ES-I3 (cell line): ENCODE data around the gene ZC3H12D.
"Not testable (repeated sequence)": the region's sequence is repeated elsewhere in the genome, so short reads cannot be mapped to it uniquely, and the experiment has no call there.

Source experiments
- H3K36me3 ChIP-seq: 2 replicates; pipeline ENCODE4 v1.6.1; 2013; ENCODE audit warnings: mild to moderate bottlenecking, low read length, control low read depth, moderate library complexity; ENCODE audit not compliant: insufficient read depth
- H3K4me1 ChIP-seq: 2 replicates; pipeline ENCODE4 v1.6.1; 2013; ENCODE audit warnings: mild to moderate bottlenecking, control low read depth, low read length; ENCODE audit not compliant: insufficient read depth
- H3K9ac ChIP-seq: 2 replicates; pipeline ENCODE4 v1.6.1; 2013; ENCODE audit warnings: low read depth, mild to moderate bottlenecking, low read length, moderate library complexity
- H3K9me3 ChIP-seq: 2 replicates; pipeline ENCODE4 v1.6.1; 2013; ENCODE audit warnings: mild to moderate bottlenecking, low read length, moderate library complexity; ENCODE audit not compliant: control insufficient read depth, insufficient read depth

ZC3H12D gene

DNA sequence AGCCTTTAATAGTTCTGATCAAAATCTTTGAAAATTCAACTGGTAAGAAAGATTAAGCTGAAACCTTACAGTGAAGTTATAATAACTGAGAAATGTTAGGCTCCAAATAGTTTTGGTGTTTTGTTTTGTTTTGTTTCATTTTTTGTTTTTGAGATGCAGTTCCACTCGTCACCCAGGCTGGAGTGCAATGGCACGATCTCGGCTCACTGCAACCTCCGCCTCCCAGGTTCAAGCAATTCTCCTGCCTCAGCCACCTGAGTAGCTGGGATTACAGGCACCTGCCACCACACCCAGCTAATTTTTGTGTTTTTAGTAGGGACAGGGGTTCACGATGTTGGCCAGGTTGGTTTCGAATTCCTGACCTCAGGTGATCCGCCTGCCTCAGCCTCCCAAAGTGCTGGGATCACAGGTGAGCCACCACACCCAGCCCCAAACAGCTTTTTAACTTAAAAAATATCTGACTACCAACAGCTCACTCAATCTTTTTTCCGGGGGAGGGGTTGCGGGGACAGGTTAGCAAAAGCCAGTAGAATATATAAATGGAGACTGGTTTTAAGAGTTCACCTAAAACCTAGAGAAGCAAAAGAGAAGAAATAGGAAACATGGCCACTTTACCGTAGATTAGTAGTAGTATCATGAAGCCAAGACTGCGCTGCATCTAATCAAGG, 10.7 kb upstream of the ZC3H12D start:
- H3K9me3 ChIP-seq, H3K36me3 ChIP-seq, H3K4me1 ChIP-seq, H3K9ac ChIP-seq: not testable (repeated sequence)

DNA sequence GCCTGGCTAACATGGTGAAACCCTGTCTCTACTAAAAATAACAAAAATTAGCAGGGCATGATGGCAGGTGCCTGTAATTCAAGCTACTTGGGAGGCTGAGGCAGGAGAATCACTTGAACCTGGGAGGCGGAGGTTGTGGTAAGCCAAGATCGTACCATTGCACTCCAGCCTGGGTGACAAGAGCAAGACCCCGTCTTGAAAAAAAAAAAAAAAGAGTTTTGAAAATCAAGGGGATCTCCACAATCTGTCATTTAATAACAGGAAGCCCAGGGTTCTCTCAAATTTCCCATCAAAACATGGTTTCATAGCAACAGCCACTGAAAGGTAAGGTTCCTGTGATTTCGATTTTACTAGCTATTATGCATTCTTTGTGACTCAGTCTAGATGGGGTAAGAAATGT, 10.0 kb upstream of the ZC3H12D start:
- not testable (repeated sequence) for H3K9ac ChIP-seq, H3K4me1 ChIP-seq, H3K36me3 ChIP-seq, H3K9me3 ChIP-seq

DNA sequence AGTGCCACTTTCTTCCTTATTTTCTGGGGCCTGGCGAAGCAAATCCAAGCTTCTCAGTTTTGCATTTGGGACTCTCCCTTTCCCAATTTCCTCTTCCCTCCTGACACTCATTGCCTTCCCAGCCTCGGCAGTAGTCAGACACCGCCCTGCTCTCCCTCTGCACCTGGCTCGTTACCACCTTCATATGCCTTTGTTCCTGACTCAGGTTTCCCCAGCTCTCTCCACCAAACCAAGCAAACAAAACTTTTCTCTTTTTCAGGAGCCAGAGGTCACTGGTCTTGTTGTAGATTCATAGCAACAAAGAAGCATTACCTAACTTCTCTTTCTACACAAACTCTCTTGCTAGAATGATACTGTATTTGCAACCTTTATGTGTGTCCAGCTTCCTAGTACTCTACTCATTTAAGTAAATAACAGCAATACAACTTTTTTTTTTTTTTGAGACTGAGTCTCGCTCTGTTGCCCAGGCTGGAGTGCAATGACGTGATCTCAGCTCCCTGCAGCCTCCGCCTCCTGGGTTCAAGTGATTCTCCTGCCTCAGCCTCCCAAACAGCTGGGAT, 9.0 kb upstream of the ZC3H12D start:
- no peak overlapping the region for H3K9ac ChIP-seq
- no peaks in the 10 kb centered on the region for H3K36me3 ChIP-seq
- no peaks in the 10 kb centered on the region for H3K4me1 ChIP-seq
- H3K9me3 ChIP-seq: no peaks in the 10 kb centered on the region

DNA sequence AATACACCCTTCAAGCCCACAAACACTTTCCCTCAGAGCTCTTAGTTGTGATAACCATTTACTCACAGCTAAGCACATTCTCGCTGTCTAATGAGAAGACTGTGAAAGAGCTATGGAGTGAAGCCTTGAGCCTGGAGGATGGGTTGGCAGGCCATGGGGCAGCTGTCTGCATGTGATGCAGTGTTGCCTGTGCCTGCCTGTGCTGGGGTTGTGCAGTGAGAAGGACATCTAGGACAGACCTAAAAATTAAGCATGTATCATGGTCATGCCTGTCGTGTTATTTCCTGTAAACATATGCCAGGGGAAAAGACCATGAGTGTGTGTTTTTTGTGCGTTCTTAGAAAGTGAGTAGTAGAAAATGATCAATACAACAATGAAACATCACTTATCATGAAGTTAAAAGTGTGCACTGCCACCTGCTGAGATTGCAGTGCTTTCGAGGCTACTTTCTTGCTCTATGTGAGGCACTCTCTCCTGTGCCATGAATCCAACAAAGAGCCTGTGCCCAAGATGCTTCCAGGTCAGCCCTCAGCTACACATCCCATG, 8.1 kb upstream of the ZC3H12D start:
- Histone ChIP-seq H3K9me3 (no peaks in the 10 kb centered on the region), H3K36me3 (no peaks in the 10 kb centered on the region), H3K9ac (no peak overlapping the region), H3K4me1 (no peaks in the 10 kb centered on the region)

DNA sequence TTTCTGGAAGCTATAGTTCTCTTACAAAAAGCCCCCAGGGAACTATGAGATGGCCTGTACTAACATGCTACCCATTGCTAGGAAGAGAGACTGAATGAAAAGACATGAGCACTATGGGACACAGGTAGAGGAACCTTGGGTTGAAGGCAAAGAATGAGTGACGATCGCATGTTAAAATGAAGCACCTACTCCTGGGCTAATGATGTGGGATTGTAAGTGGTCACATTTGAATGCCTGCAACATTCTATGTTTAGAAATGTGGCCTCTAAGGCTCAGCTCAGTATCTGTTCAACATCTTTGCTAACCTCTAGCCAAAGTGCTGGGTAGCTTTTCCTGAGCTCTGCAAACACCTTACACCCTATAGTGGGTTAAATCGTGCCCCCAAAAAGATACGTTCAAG, 5.2 kb upstream of the ZC3H12D start:
- Histone ChIP-seq H3K9ac (no peak overlapping the region), H3K9me3 (no peaks in the 10 kb centered on the region), H3K36me3 (no peaks in the 10 kb centered on the region), H3K4me1 (no peaks in the 10 kb centered on the region)

DNA sequence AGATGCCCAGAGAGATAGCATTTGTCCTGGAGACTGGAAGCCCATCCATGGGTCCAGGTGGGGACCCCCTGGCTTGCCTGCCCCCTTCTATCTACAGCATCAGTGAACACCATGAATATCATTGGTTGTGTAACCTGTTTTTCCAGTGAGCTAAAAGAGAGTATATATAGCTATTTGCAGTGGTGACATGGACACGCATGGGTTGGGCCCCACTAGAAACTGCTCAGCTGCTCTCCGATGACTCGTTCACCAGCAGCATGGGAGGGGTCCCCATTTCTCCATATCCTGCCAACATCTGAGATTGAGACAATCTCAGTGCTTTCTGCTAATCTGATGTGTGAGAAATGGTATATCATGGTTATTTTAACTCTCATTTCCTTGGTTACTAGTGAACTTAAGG, 4.0 kb upstream of the ZC3H12D start:
- H3K9me3 ChIP-seq: no peaks in the 10 kb centered on the region
- H3K9ac ChIP-seq: no peak overlapping the region
- H3K4me1 ChIP-seq: no peaks in the 10 kb centered on the region; the same call in 1 of the 2 replicates
- H3K36me3 ChIP-seq: no peaks in the 10 kb centered on the region

DNA sequence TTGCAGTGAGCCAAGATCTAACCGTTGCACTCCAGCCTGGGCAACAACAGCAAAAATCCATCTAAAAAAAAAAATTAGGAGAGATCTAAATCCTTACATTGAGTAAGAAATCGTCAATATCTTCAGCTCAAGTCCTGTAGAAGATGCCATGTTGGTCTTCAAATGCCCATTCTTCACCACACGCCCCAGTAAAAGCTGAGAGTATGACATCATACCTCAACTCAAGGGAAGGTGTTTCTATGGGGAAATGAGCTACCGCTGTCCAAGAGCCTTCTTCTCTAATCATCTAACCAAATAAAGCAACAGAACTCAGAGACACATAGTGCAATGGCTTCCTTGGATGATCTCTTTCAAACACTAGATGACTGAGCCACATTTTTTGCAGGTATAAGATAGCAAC, 2.5 kb upstream of the ZC3H12D start:
- no peaks in the 10 kb centered on the region for H3K9me3 ChIP-seq
- H3K36me3 ChIP-seq: no peaks in the 10 kb centered on the region
- no peaks in the 10 kb centered on the region; the same call in 1 of the 2 replicates for H3K4me1 ChIP-seq
- H3K9ac ChIP-seq: no peak overlapping the region

DNA sequence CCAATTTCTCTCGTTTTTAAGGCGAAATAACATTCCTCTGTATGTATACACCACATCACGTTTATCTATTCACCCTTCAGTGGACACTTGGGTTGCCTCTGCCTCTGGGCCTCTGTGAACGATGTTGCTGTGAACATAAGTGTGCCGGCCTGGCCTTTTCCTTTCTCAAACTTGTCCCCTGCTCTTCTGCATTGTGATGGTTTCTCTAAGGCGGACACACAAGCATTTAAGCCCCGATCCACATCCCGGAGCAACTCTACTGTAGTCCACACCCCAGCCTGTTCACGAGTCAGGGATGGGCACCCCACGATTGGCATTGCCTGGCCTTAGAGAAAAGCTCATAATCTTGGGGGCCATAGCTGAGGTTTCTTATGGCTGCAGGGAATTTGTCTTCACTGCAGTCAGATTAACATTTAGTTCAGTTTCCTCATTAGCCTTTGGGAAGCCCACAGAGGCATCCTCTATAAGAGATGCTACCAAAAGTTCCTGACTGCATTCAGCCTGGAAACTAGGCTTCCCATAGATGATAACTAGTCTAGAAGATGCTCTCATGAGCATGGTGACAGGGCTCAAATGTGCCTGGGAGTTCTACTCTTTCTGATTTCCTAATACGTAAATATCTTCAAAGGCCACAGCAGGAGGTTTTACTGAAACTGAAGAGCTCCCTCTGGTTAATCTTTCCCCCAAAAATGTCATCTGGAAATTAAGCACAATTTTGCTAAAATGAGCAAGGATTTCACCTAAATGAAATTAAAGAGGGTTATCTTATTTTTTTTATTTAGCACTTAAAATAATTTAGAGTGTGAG, 762 bp downstream of the ZC3H12D start:
- peaks cover 4% of the 10 kb centered on the region; the same call in 1 of the 2 replicates for H3K4me1 ChIP-seq
- no peaks in the 10 kb centered on the region for H3K36me3 ChIP-seq
- no peaks in the 10 kb centered on the region for H3K9me3 ChIP-seq
- no peak overlapping the region for H3K9ac ChIP-seq

DNA sequence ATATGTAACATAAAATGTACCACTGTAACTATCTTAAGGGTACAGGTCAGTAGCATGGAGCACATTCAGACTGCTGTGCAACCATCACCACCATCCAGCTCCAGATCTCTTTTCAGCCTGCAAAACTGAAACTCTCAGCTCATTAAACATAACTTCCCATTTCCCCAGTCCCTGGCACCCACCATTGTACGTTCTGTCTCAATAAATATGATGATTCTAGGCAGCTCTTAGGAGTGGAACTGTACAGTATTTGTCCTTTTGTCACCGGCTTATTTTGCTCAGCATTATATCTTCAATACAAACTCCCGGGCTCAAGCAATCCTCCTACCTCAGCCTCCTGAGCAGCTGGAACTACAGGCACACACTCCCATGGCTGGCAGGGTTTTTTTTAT, 1.5 kb downstream of the ZC3H12D start:
- Histone ChIP-seq H3K9ac (no peak overlapping the region), H3K9me3 (no peaks in the 10 kb centered on the region), H3K4me1 (peaks cover 4% of the 10 kb centered on the region; the same call in 1 of the 2 replicates), H3K36me3 (no peaks in the 10 kb centered on the region)

DNA sequence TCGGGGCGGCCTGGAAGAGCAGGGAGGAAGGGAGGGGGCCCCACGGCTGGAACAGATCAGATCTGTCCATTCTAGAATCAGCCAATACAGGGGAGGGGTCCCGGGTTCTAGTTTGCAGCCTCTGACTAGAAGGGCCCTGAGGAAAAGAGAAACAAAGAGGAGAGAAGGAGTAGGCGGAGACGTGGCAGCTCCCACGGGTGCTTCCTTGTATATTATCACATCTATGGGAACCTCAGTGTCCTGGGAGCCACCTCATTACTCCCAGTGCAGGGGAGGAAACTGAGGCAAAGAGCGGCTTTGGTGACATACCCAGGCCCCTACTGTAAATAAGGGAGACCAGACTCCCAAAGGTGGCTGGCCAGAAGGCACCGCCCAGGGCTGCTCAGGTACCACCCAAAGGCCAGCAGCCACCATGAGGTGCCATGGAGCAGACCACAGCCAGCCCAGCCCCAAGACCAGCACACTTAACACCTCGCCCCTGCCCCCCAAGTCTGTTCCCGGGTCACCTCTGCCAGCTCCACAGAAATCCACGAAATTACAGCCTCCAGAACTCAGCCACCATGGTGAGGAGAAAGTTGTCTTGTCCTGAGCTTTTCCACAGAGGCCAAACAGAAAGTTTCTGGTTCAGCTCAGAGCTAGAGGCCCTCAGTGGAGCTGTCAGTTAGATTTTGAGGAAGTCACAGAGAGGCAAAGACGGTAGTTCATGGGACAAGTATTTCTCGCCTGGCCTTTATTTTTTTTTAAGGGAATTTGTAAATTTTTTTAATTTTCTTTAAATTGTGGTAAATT, 2.1 kb downstream of the ZC3H12D start:
- no peak overlapping the region for H3K9ac ChIP-seq
- peaks cover 4% of the 10 kb centered on the region; the same call in 1 of the 2 replicates for H3K4me1 ChIP-seq
- no peaks in the 10 kb centered on the region for H3K36me3 ChIP-seq
- H3K9me3 ChIP-seq: no peaks in the 10 kb centered on the region

DNA sequence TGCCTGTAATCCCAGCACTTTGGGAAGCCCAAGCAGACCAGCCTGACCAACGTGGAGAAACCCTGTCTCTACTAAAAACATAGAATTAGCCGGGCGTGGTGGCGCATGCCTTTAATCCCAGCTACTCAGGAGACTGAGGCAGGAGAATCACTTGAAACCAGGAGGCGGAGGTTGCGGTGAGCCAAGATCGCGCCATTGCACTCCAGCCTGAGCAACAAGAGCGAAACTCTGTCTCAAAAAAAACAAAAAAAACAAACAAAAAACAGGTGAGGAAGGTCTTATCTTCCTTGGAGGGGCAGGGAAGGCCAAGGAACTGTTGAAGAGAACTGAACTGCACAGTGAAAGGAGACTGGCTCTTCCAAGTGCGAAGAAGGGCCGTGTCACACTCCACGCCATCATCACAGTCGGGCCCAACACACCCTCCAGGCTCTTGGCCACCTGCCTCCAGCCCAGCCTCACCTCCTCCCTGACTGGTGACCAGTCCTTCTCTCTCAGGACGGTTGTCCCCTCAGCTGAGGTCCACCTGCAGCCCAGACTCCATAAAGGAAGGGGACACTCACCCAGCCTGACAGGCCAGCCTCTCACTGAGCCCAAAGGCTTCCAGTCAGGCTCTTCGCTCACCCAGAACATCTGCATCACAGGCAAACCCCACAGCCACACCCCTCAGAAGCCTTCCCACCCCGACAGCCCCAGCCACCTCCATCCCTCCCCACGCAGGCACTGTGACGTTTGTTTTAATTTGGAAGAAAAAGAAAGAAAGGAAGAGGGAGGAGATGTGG, 4.1 kb downstream of the ZC3H12D start:
- Histone ChIP-seq H3K36me3 (no peaks in the 10 kb centered on the region), H3K9me3 (no peaks in the 10 kb centered on the region), H3K4me1 (peaks cover 4% of the 10 kb centered on the region; the same call in 1 of the 2 replicates), H3K9ac (no peak overlapping the region)

DNA sequence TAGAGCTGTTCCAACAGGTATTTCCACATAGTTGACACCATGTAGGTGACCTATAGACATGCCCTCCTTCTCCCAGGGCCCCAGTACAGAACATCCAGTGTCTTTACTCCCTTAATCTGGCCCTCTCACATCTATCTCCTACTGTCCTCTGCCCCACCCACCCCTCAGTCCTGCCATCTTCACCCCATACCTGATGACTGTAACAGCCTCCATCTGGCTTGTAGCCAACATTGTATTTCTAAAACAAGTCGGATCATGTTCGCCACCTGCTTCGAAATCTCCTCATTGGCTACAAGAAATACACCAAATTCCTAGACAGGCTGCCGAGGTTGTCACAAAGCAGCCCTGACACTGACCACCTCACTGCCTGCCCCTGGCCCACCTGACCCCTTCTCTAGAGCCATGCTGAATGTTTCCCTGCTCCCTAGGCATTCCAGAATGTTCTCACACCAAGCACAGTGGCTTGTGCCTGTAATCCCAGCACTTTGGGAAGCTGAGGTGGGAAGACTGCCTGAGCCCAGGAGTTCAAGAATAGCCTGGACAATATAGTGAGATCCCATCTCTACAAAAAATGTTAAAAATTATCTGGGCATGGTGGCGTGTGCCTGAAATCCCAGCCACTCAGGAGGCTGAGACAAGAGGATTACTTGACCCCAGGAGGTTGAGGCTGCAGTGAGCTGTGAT, 6.0 kb downstream of the ZC3H12D start:
- no peaks in the 10 kb centered on the region for H3K9me3 ChIP-seq
- peaks cover 6% of the 10 kb centered on the region for H3K4me1 ChIP-seq

DNA sequence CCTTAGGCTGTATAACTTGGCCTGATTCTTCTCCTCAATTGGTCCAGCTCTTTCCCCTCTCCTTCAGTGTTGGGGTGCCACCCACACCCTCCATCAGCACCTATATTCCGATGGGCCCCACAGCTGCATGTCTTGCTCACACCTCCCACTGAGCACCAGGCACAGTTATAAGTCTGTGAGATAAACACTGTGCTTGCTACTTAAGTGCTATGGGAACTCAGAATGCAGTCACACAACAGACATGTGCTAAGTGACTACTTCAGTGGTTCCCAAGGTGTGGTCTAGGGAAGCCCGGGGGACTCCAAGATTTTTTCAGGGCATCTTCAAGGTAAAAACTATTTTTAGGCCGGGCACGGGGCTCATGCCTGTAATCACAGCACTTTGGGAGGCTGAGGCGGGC, 7.3 kb downstream of the ZC3H12D start:
- no peak overlapping the region for H3K9ac ChIP-seq
- peaks cover 15% of the 10 kb centered on the region for H3K4me1 ChIP-seq
- H3K9me3 ChIP-seq: no peaks in the 10 kb centered on the region
- H3K36me3 ChIP-seq: no peaks in the 10 kb centered on the region

More for the DNA sequence above, 6.0 kb downstream of the ZC3H12D start:
- no peaks in the 10 kb centered on the region for H3K36me3 ChIP-seq
- H3K9ac ChIP-seq: no peak overlapping the region
